Measurements from ENCODE around the gene THBD.

Gene THBD

DNA sequence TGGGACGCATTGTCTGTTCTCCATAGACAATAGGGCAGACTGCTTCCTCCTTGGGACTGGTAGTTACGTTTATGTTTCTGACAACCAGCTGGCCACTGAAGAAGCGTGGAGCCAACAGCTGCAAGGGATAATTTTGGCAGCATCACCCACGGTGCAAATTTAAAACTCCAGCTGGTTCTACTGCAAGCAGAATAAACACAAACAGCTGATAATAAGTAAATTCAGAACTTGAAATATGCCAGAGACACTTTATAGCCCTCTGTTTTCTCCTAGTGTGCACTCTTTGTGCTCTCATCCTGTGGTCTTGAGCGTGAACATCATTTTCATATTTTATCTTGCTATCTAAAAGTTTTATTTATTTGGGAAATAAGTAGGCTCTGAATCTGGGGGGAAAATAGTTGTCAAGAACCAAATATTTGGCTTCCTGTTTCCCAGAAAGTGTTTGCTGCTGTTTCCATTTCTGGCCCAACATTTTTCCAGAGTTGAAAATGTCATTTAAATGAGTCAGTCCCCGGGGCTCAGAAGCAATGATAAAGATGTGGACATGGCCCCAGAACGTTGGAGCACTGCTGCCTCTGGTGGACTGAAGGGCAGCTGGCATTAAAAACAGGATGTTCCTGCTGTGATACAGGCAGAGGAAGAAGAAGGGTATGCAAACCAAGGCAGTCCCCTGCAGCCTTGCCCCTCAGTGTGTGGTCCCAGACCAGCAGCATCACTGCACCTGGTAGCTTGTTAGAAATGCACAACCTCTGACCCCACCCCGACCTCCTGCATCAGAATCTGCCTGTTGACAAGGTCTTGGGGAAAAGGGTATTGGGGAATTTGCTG lies 12.5 kb upstream of the THBD start:
- H4K20me1 ChIP-seq (ENCODE audit: insufficient read depth, low read length) = no peaks in the 10 kb centered on the region
- no peaks in the 10 kb centered on the region for H3K79me2 ChIP-seq (ENCODE audit: insufficient read depth, low read length)
- H3K9me2 ChIP-seq (ENCODE audit: low read depth, low read length) = no peaks in the 10 kb centered on the region
- H3K4me3 ChIP-seq (ENCODE audit: low read depth, low read length, poor library complexity, severe bottlenecking) = no peak overlapping the region
- H3K36me3 ChIP-seq (ENCODE audit: insufficient read depth, low read length) = no peaks in the 10 kb centered on the region
- TF ChIP-seq EZH2 (IDR thresholded peaks at IDR 0.05; ENCODE audit: borderline replicate concordance, low read length) = no peak
- TF ChIP-seq, protein P1, sequence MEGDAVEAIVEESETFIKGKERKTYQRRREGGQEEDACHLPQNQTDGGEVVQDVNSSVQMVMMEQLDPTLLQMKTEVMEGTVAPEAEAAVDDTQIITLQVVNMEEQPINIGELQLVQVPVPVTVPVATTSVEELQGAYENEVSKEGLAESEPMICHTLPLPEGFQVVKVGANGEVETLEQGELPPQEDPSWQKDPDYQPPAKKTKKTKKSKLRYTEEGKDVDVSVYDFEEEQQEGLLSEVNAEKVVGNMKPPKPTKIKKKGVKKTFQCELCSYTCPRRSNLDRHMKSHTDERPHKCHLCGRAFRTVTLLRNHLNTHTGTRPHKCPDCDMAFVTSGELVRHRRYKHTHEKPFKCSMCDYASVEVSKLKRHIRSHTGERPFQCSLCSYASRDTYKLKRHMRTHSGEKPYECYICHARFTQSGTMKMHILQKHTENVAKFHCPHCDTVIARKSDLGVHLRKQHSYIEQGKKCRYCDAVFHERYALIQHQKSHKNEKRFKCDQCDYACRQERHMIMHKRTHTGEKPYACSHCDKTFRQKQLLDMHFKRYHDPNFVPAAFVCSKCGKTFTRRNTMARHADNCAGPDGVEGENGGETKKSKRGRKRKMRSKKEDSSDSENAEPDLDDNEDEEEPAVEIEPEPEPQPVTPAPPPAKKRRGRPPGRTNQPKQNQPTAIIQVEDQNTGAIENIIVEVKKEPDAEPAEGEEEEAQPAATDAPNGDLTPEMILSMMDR (IDR thresholded peaks at IDR 0.05; ENCODE audit: low read length) = no peak
- no peak overlapping the region for H3K27ac ChIP-seq (ENCODE audit: low read depth, low read length, poor library complexity, severe bottlenecking)
- H2AFZ ChIP-seq (ENCODE audit: low read length) = no peak overlapping the region
- H3F3A ChIP-seq (ENCODE audit: insufficient read depth, low read length) = no peaks in the 10 kb centered on the region
- no peak overlapping the region for H3K9ac ChIP-seq (ENCODE audit: low read length)
- H3K4me2 ChIP-seq (ENCODE audit: low read length) = no peak overlapping the region
- H3K27me3 ChIP-seq (ENCODE audit: insufficient read depth, low read length) = no peaks in the 10 kb centered on the region
- no peaks in the 10 kb centered on the region for H3K9me3 ChIP-seq (ENCODE audit: low read length)
- H3K4me1 ChIP-seq (ENCODE audit: insufficient read depth, low read length, severe bottlenecking) = no peaks in the 10 kb centered on the region

DNA sequence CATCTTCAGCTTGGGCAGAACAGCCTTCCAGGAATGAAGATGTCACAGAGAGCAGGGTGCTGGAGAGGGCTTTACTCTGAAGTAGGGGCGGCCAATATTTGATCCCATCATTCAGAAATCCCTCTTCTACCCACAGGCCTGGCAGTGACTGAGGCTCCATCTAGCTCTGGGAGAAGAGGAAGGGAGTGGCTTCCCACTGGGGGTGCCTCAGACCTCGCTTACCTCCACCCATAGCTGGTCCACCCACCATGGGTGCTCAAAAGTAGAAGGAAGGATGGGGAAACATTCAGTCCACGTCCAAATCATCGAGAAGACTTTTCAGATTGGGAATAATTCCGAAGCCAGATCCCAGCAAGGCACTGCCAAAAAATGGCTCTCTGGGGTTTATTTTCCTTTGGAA lies 11.8 kb upstream of the THBD start:
- H3K79me2 ChIP-seq (ENCODE audit: insufficient read depth, low read length) = no peaks in the 10 kb centered on the region
- H2AFZ ChIP-seq (ENCODE audit: low read length) = no peak overlapping the region
- H3K4me3 ChIP-seq (ENCODE audit: low read depth, low read length, poor library complexity, severe bottlenecking) = no peak overlapping the region
- H3K27me3 ChIP-seq (ENCODE audit: insufficient read depth, low read length) = no peaks in the 10 kb centered on the region
- no peak overlapping the region for H3K9ac ChIP-seq (ENCODE audit: low read length)
- no peaks in the 10 kb centered on the region for H3K4me1 ChIP-seq (ENCODE audit: insufficient read depth, low read length, severe bottlenecking)
- no peak overlapping the region for H3K27ac ChIP-seq (ENCODE audit: low read depth, low read length, poor library complexity, severe bottlenecking)
- no peak overlapping the region for H3K4me2 ChIP-seq (ENCODE audit: low read length)
- H3K9me3 ChIP-seq (ENCODE audit: low read length) = no peaks in the 10 kb centered on the region
- TF ChIP-seq, protein P1 (IDR thresholded peaks at IDR 0.05; ENCODE audit: low read length) = no peak
- TF ChIP-seq EZH2 (IDR thresholded peaks at IDR 0.05; ENCODE audit: borderline replicate concordance, low read length) = no peak
- H3K9me2 ChIP-seq (ENCODE audit: low read depth, low read length) = no peaks in the 10 kb centered on the region
- no peaks in the 10 kb centered on the region for H4K20me1 ChIP-seq (ENCODE audit: insufficient read depth, low read length)
- H3K36me3 ChIP-seq (ENCODE audit: insufficient read depth, low read length) = no peaks in the 10 kb centered on the region
- H3F3A ChIP-seq (ENCODE audit: insufficient read depth, low read length) = no peaks in the 10 kb centered on the region

GRCh38 chr20:23060629-23061028 lies 11.2 kb upstream of the THBD start:
- no peak for TF ChIP-seq EZH2 (IDR thresholded peaks at IDR 0.05; ENCODE audit: borderline replicate concordance, low read length)
- TF ChIP-seq, protein P1 (IDR thresholded peaks at IDR 0.05; ENCODE audit: low read length) = no peak
- Histone ChIP-seq H3K27me3 (ENCODE audit: insufficient read depth, low read length) (no peaks in the 10 kb centered on the region), H3K79me2 (ENCODE audit: insufficient read depth, low read length) (no peaks in the 10 kb centered on the region), H3K9me3 (ENCODE audit: low read length) (no peaks in the 10 kb centered on the region), H3K4me2 (ENCODE audit: low read length) (no peak overlapping the region), H2AFZ (ENCODE audit: low read length) (no peak overlapping the region), H3K36me3 (ENCODE audit: insufficient read depth, low read length) (no peaks in the 10 kb centered on the region), H3K4me1 (ENCODE audit: insufficient read depth, low read length, severe bottlenecking) (no peaks in the 10 kb centered on the region), H4K20me1 (ENCODE audit: insufficient read depth, low read length) (no peaks in the 10 kb centered on the region), H3K27ac (ENCODE audit: low read depth, low read length, poor library complexity, severe bottlenecking) (no peak overlapping the region), H3K9ac (ENCODE audit: low read length) (no peak overlapping the region), H3K4me3 (ENCODE audit: low read depth, low read length, poor library complexity, severe bottlenecking) (no peak overlapping the region), H3K9me2 (ENCODE audit: low read depth, low read length) (no peaks in the 10 kb centered on the region), H3F3A (ENCODE audit: insufficient read depth, low read length) (no peaks in the 10 kb centered on the region)
